Stimulated activated CD4-positive, alpha-beta T cell treated with anti-CD3 and anti-CD28 coated beads, Interleukin-1b, Interleukin-23, amount 100 ng/mL, for 1 hour (primary cell): ENCODE measurements around the gene FN1.

Experiments used
- DNase-seq, 2 donors: peaks; one replicate each; pipeline ENCODE4 v3.0.0-alpha.2; 2020; ENCODE audit warnings: low read depth in 2 of 2

FN1 gene

DNA sequence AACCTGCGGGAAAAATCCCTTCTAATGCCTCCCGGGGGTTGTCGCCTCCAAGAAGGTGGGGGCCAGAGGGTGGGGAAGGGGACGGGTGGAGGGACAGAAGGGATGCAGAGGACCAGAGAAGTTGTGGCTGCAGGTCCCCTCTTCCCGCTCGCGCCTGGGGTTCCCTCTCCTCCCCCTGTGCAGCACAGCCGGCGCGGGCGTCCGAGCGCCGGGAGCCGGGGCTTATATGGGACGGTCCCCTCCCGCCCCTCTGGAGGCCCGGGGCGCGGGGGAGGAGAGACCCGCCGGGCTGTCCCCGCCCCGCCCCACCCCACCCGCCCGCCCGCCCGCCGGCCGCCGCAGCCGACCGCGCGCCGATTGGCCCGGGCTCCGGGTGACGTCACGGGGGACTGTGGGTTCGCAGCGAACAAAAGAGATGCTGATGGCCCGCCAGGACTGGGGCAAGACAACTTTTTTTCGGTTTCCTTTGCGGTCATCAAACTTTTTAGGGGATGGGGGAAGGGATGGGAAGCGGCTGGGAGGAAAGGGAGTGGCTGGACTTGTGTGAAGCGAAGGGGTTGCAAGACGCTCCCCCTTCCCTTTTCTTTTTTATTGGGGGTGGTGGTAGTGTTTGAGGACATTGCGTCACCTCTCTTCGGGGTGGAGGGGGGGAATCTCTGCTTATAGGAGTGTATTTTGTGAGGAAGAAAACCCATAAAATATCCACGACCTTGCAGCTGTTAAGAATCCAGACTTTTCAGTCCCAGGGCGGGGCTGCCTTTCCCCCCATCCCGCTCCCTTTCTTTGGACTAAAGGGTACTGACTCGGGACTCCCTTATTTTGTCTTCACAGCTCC, at the start of gene FN1:
FN1 (minus strand) TSS at position 199 of the 835 bp plus-strand sequence. CDS start 266 bp downstream, outside the sequence.
- DNase-seq, result peak in 1 of 2 donors; percentile 44

DNA sequence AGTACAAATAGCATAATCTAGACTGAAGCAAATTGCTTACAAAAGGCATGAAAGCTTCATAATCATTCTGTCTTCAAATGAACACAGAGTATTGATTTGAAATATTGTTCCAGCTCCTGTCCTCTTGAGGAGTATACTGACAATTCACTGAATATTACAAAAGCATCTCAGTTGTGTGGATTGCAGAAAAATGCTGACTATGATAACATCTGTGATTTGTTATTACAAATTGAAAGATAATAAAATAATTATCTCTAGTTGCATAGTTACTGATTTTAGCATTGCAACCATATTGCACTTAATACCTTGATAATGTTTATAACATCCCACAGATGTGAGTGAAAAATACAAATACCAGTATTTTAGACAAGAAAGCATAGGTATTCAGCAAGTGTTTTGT, 49.2 kb upstream of the FN1 start:
- DNase-seq, result no peak

DNA sequence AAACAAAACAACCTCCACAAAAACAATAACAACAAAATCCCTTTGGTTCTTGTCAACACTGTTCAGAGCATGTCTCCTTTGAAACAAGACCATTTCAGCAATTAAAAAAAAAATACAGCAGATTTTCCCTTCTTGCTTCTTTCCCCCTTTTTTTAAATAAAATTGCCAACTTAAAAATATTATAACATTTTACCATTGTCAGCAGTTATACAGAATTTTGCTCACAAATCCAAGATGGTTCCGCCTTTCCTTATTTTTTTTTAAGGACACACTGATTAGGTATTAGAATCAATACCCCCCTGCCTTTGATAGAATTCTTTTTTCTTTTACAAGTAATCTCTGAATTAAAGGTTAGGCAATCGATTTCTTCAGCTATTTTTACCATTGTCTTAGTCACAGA, 48.7 kb upstream of the FN1 start:
- DNase-seq, result no peak

DNA sequence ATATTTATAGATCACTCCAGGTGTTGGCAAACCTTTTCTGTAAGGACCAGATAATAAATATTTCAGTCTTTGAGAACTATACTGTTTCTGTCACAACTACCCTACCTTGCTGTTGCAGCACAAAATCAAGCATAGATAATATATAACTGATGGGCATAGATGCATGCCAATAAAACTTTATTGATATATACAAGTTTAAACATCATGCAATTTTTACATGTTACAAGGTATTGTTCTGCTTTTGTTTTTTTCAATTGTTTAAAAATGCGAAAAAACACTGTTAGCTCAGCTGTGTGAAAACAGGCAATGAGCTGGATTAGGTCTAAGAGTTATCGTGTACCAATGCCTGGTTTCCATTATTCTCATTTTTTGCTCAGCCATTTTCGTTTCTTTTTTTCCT, 47.6 kb upstream of the FN1 start:
- no peak for DNase-seq

DNA sequence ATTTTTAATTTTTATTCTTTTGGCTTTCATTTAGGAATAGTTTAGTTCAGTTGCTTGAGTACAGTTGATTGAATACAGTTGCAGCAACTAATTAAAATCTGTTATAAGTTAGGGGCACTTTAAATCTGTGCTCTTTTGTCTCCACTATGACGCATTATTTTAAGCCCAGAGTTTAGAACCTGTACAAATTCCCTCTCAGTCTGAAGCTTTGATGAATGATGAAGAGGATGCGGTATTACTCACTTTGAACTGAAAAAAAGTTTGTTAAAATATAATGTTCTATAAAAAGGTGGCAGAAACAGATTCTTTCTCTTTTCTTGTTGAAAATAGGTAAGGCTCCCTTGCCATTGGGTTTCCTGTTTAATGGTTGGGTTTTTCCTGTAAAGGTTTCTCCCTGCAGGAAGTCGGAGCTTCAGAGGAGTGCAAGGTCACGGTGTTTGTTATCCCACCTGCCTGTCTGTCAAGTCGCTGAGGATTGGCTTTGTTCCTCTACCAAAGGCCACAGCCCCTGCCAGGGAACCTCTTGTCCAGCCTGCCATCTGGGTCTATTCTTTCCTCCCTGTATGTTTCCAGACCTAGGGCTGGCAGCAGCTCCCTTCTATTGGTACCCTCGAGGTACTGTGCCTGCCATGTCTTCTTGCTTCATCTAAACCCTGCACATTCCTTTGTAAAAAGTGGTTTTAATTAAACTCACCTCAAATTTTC, 43.8 kb upstream of the FN1 start:
- DNase-seq, result no peak

DNA sequence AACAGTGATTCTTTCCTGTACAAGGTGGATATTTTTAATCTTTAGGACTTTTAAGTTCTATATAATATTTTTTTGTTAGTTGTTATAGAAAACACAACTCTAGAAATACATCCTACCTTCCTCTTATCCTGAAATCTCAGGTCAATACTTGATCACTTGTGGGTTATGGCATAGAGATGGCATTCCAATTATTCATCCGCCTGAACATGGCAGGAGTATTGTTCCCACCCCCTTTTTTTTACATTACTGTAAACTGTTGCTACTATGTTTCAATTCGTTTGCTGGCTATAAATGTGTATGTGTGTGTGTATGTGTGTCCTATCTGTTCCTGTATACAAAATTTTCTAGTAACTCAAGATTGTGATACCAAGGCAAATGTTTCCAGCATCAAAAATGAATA, 43.3 kb upstream of the FN1 start:
- DNase-seq, result no peak

GRCh38 chr2:215476424-215476823, 40.6 kb upstream of the FN1 start:
- DNase-seq, result no peak

GRCh38 chr2:215466097-215466909, 30.4 kb upstream of the FN1 start:
- DNase-seq, result no peak

DNA sequence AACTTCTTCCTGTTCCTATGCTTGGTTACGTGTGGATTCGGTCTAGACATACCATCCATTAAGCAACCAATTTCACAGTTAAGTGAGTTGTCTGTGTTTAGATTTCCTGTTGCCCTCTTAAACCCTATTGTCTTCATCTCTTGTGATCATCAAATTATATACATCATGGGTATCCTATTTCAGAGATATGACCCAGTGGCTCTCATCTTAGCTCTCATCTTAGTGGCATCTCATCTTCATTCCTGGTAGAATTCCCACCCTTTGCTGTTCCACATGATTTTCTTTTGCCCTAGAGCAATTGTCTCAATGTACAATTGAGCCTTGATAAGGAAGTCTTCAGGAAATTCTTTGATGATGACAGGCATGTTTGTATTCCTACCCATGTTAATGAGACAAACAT, 29.4 kb upstream of the FN1 start:
- no peak for DNase-seq

DNA sequence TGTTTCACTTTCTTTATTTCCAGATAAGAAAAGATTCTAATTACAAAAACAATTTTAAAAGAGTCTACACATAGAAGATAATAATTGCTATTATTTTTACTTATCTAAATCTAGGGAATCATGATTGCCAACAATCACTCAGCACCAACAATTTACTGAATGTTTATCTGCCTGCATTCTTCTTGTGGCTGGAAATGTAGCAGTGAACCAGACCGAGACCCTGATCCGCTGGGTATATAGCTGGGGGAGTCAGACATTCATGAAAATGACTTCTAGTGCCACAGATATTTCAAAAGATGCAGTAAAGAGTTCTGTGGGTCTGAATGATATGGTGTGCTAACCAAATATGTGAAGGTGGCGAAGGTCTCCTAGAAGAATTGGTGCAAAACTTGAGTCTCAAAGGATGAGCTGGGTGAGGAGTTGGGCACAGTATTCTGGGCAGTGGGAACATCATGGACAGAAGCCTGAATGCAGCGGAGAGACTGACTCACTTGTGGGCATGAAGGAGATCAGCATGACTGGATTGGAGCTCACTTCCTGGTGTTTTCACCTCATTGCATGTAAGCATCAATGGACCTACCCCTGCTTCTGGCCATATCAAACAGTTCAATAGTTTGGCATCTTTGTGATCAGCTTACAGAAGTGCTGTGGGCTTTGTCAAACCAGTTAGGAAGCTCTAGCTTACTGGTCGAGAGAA, 26.1 kb upstream of the FN1 start:
- no peak for DNase-seq

GRCh38 chr2:215460682-215461382, 25.0 kb upstream of the FN1 start:
- DNase-seq, result no peak

GRCh38 chr2:215455958-215456357, 20.1 kb upstream of the FN1 start:
- no peak for DNase-seq

DNA sequence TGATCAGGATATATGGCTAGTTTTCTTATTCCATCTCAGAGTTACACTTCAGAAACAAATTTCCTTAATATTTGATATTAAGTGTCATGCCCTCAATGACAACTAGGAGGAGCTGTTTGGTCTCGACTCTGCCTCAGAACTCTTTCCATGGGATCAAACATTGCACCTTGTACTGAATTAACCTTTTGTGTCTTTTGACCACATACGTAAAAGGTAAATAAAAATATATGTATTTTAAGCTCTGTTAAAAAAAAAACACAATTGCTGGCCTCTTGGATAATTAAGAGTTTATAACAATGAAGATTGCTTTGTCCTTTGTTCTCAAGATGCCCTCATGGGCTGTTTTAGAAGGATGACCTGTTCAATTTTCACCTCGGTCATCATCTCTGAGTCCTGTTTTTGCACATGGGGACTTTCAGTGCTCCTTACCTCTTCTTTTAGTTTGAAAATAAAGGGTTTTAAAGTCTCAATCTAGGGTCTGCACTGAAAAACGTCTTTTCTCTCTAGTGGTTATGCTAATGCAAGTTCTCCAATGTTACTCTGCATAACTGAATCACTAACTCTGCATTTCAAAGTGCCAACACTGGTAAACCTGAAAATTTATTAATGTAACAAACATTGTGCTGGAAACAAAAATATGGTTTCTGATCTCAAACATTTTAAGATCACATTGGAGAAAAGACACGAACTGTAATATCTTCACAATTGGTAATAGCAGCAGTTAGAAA, 18.8 kb upstream of the FN1 start:
- no peak for DNase-seq

DNA sequence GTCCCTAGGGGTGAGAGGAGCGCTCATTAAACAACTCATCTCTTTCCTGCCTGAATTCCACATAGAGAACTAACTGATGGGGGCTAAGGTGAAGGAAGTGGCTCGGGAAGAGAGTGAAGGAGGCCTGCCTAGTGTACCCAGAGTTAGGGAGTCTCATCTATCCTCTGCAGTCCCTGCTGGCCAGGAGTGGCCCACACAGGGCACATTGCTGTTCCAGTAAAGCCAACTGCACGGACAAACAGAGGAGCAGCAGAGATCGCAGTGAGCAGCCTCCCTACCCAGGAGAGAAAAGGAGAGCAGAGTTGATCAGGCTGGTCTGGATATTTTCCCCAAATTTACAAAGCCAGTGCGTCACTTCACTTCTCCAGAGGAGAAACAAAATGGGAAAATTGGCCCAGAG, 16.9 kb upstream of the FN1 start:
- DNase-seq, result no peak

DNA sequence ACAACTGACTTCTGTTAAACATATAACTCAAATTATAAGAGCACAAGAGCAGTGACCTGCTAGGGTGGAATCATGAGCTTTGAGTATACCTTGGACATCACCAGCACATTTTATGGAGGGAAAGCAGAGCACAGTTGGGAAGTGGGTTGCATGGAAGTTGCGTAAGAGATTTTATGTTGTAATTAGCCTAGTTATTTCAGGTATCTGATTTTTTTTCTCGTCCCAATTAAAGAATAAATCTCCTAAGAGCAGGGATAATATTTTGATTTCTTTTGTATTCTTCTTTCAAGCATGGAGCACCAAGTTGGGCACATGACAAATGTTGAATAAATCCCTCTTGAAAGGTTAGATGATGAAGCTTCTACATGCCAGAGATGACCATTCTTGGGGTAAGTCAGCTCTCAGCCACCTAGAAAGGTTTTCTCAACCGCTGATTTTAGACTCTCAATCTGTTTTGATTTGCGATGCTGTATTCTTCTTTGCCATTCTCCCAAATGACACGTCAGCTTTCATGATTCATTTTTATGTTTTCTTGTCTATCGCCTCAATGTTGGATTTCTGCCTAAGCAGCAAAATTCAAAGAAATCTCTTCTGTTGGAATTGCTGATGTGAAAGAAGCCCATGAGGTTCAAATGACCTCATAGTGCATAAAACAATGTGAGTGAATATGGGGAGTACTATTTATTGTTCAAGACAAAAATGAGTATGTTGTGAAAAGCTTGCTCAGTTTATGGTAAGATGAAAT, 15.3 kb upstream of the FN1 start:
- DNase-seq, result no peak

DNA sequence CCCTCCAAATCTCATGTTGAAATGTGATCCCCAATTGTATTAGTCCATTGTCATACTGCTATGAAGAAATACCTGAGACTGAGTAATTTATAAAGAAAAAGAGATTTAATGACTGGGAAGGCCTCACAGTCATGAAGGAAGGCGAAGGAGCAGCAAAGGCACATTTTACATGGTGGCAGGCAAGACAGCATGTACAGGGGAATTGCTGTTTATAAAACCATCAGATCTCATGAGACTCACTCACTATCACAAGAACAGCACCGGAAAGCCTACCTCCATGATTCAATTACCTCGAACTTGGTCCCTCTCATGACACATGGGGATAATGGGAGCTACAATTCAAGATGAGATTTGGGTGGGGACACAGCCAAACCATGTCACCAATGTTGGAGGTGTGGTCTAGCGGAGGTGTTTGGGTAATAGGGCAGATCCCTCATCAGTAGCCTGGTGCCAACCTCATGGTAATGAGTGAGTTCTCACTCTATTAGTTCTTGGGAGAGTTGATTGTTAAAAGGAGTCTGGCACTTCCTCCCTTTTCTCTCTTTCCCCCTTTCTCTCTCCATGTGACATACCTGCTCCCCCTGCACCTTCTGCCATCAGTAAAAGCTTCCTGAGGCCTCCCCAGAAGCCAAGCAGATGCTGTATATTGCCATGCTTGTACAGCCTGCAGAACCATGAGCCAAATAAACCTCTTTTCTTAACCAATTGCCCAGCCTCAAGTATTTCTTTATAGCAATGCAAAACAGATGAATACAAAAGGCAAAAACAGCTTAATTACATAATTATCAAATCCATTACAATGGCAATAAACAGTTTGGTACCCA, 14.5 kb upstream of the FN1 start:
- no peak for DNase-seq

GRCh38 chr2:215447673-215448081, 11.8 kb upstream of the FN1 start:
- DNase-seq, result no peak

- DNase-seq, result no peak
These were observed 11.2 kb upstream of the FN1 start for GRCh38 chr2:215447056-215447455.

- DNase-seq, result no peak
These were observed 6.5 kb upstream of the FN1 start for GRCh38 chr2:215442401-215442787.
